Activated CD4-positive, alpha-beta T cell treated with anti-CD3 and anti-CD28 coated beads, Interleukin-2, amount 50 U/mL, for 16 hours (primary cell): Measurements from ENCODE around the gene CUL1.

Source experiments
- DNase-seq: peaks from one replicate; pipeline ENCODE4 v3.0.0-alpha.2; 2020

CUL1 gene

DNA sequence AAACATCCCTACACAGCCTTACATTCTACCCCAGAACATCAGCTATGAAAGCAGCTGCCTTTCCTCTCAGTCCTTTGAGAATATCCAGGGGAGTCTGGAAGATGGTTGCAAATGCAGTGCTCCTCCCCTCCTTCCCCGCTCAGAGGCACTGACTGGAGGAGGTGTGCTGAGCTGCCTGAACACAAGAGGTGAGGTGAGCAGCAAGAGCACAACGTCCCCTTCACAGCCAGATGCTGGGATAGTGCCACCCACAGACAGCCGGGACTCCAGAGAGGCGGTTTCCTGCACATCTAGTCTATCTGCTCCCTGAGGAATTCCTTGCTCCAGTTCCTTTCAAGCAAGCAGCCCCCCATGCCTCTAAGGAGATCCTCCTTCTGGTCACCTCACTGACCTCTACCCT lies 111.2 kb downstream of the CUL1 start:
- DNase-seq, result no peak

DNA sequence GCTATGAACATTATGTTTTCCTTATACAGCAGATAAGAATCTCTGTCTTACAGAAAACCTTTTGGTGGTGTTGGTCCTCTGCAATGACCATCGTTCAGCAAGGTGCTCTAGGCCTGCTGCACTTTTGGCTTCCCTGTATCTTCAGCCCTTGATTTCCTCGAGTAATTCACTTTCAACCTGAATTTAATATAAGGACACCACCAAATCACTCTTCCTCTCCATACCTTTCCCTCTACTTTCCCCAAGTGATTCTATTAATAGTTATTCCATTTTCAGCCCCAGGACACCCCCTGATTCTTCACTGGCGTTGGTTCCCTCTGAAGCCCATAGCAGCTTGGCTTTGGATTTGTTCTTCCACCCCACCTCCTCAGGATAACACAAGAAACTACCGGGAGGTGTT lies 113.2 kb downstream of the CUL1 start:
- DNase-seq, result no peak

DNA sequence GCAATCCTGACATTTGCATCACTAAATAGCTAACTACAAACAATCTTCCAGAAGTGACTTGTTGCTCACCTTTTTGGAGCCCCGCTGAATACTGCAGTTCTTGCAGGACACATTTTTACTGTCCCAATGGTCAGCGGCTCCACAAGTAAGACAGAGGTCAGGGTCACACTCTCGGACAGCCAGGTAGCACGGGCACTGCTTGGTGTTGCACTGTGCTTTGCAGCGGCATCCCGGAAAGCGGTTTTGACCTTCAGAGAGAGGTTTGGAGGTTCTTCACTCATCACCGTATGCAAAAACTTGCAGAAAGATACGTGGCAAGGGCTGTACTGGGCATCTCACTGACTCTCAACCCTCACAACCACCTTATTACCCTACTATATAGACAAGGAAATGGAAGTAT lies 115.2 kb downstream of the CUL1 start:
- DNase-seq, result no peak

DNA sequence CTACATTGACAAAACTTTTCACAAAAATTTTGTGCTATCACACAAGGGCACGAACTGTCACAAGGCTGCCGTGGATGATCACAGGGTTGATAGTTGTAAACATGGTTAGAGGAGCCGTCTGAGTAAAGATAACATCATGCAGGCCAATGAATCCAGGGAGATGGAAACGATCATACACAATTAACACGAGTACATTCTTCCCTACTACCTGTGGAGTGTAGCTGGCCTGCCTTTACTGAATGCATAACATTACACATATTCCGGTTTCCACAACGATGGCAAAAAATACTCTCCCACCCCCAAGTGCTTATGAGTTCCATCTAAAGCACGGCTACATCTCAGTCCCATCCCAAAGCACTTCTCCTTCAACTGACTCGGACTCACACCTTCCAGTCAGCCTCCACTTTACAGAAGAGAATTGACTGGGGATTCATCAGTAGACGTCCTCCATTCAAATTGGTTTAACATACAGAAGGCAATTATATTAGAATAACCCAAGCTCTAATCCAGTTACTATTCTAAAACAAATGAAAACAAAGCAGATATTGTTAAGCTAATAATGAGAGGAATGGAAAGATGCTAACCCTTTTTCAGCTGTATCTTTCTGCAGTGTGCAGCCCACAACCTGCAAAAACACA lies 116.3 kb downstream of the CUL1 start:
- DNase-seq, result no peak

DNA sequence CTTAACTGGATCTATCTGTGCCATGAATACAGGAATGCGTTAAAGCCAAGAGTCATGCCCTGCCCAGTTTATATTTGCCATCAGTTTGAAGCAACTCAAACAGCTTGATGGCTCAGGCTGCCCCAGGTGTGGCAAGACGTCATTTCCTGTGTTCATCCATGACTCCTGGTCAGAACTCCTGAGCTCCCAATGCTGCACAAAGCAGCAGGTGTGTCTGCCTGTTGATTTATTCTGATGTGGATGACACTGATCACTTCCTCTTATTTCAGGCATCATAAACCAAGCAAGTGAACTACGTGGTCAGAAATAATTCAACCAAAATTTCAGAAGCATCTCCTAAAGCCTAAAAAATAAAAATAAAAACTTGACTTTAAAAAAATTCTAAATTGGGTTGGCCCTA lies 116.9 kb downstream of the CUL1 start:
- no peak for DNase-seq

DNA sequence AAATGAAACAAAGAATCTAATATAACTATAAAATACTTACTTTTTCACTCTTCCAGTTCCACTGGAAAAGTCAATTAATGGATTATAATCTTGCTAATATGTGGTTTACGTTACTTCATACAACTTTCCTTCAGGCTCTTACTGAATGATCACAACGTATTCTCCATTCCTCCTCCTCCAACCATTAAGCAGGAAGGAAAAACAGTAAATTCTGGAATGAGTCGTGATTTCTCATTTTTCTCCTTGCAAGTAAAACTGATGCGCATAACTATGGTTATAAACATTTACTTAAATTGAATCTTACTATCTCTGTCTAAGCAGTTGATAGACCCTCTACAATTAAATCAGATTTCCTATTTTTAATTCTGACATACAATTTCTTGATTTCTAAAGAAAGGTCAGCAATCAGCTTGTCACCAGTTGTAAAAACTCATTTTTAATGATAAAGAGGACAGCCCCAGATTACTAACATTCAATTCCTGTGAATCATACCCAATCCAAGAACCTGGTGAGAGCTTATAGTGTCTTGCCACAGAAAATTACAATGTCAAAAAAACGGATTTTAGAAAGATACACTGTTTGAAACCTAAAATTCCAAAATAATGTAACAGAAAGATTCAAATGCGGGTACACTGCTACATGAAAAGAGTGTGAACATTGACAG lies 121.1 kb downstream of the CUL1 start:
- DNase-seq, result no peak

DNA sequence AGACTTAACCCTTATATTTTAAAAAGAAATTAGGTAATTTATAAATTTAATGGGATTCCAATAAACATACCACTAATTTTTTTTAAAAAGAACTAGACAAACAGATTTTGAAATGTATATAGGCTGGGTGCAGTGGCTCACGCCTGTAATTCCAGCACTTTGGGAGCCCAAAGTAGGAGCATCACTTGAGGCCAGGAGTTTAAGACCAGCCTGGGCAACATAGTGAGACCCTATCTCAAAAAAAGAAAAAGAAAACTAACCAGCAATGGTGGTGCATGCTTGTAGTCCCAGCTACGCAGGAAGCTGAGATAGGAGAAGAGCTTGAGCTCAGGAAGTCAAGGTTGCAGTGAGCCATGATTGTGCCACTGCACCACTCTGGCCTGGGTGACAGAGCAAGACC lies 122.7 kb downstream of the CUL1 start:
- no peak for DNase-seq

DNA sequence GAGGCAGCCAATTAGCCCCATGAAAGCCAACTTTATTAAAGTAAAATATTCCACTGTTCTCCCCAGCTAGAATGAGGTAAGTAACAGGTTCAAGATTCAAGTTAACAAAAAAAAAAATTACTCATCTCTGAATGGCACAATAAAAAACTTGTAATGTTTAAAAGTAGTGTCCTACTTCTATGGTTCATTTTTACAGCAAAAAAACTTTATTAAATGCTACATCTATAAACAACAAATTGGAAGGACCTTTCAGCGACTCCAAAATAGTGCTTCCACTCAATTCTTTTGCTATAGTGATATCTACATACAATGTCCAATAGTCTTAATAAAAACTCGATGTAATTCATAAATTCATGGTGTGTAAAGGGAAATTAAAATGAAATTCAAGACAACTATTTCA lies 126.2 kb downstream of the CUL1 start:
- DNase-seq, result no peak

DNA sequence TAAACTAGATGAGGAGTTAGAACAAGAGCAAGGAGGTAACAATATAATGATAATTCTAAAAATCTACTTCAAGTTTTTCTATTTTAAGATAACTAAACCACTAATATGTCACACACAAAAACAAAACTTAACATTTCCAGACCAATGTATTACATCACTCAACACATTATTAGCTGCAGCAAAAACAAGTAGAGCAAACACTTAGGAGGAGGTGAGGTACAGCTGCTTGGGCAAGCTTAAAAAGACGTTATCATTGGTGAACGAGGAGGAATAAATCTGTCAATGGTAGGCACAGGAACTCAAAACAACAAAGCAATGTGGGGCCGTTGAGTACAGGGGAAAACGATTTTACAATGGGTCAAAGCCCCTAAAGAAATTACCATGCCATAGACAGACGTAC lies 126.6 kb downstream of the CUL1 start:
- no peak for DNase-seq

DNA sequence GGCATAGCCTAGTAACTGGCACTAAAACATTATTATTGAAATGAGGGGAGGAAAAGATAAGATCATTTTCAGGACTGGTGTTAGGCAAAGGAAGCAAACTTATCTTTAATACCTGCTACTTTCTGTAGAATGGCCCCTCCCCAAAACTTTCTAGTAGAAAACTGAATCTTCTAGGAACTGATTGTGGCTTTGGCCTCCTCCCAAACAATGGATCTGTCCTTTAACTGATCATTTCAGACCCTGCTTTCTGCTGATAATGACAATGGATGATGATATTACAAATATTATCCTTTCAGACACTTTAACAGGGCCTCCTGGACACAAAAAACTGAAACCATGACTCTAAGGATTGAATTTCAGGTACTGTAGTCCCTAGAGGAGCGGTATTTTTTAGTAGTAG lies 130.3 kb downstream of the CUL1 start:
- no peak for DNase-seq

DNA sequence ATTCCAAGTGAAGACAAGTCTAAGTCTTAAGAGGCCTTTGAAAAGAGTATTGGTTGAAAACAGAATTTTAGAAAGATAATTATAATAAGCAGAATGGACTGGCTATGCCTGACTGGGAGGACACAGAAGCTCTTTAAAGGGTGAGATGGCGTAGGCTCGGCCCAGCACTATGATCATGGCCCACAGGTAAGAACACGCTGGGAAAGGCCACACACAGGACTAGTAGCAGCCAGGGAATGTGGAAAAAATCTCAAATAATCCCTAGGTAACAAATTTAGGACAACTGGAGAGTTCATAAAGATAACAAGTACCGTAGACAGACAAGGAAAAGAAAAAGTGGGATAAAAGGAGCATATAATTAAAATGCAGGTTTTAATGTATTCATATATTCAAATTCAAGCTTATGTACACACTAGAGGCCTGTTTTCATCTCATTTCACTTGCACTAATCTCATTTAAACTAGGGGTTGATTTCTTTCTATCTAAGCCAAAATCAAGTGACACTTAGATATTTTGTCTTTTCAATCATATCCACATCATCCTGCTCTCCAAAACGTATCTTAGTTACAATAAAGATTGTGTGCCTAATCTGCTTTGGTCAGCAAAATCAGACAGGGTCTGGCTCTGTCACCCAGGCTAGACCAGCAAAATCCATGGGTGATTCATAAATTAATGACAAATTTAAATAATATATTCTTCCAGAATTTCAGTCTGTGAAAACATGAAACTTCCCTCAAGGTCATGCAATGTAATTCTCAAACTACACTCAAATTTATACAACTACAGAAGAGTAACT lies 132.4 kb downstream of the CUL1 start:
- no peak for DNase-seq

DNA sequence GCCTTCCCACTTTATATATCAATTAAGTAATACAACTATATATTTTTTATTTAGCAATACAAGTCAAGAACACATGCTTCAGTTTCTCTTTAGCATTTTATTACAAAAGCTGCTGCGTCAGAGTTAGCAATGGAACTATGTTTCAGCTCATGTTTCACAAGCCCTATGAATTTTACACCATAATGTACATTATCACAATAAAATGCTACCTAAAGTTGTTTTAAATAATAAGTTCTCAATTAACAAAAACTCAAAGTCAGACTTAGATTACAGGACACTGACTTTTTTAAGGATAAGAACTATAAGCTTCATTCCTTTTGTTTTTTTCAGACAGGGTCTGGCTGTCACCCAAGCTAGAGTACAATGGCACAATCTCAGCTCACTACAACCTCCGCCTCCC lies 133.1 kb downstream of the CUL1 start:
- DNase-seq, result no peak

DNA sequence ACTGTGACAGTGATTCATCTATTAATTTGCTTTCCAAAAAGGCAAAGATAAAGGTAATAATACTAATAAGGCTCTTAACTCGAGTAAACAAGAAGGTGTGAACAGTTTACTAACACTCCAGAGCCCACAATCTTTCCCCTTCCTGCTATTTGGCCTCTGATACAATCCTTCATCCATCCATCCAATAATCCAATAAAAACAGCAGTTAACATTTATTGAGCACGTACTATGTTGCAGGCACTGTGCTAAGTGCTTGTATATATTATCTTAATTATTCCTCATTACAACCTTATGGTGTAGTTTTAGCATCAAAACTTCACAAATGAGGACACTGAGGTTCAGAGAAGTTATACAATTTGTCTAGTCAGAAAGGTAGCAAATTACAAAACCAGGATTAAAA lies 135.9 kb downstream of the CUL1 start:
- no peak for DNase-seq

DNA sequence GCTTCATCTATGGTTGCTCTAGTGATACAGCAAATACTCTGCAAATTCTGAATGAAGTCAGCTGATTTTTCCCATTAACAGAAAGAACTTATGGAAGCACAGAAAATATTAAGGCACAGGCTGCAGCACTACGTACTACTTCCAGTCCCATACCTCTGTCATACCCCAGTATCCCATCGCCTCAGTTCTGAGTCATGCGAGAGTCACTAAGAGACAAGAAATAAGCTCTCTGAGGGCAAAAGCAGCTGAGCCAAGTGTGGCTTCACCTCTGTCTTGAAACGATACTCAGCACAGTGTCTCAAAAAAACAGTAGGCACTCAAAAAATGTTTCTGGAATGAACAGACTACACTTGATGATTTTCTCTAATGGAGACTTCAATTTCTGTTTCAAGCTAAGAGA lies 137.2 kb downstream of the CUL1 start:
- no peak for DNase-seq

DNA sequence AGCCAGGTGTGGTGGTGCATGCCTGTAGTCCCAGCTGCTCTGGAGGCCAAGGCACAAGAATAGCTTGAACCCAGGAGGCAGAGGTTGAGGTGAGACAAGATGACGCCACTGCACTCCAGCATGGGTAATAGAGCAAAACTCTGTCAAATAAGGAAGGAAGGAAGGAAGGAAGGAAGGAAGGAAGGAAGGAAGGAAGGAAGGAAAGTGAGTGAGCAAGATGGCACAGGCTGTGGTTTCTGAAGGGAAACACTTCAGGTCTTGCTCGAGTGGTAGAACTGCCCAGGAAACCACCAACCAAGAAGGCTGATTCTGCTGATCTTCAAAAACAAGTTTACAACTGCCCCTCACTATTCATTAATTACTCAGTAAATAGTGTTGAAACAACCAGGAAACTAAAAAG lies 140.2 kb downstream of the CUL1 start:
- peak; percentile 52 for DNase-seq

DNA sequence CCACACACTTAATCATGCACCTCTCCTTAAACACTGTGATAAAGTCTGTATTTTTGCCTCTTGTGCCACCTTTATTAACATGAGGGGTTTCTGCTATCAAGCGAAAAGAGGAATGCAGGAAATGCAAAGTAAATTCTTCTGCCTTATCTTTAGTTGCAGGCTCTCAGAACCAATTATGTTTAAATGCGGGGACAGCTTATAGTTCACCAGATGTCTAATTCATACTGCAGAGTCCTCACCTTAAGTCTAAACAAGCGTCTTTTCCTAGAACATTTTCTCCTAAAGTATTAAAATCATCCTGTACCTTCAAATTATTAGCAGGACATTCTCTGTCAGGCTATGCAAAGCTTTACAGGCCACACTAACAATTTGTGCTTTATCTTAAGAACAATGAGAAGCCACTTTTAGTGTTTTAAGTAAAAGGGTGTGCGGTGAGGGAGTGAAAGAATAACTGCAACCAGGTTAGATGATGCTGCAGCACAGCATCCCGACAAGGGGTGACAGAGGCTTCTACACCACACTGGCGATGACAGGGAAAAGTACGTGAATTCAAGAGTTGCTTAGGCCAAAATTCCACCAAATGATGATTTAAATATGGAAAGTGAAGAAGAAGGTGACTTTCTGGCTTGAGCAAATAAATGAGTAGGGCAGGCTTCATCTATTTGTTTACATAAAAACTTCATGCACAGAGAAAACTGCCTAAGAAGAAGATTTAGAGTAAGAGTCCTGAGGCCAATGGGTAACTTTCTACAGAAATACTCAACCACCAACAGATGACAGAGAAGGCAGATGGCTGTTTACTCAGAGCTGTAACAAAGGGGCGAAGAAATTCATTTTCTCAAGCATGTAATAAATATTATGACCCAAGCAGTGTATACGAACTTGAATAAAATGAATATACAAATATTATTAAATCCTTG lies 149.4 kb downstream of the CUL1 start:
- DNase-seq, result no peak

DNA sequence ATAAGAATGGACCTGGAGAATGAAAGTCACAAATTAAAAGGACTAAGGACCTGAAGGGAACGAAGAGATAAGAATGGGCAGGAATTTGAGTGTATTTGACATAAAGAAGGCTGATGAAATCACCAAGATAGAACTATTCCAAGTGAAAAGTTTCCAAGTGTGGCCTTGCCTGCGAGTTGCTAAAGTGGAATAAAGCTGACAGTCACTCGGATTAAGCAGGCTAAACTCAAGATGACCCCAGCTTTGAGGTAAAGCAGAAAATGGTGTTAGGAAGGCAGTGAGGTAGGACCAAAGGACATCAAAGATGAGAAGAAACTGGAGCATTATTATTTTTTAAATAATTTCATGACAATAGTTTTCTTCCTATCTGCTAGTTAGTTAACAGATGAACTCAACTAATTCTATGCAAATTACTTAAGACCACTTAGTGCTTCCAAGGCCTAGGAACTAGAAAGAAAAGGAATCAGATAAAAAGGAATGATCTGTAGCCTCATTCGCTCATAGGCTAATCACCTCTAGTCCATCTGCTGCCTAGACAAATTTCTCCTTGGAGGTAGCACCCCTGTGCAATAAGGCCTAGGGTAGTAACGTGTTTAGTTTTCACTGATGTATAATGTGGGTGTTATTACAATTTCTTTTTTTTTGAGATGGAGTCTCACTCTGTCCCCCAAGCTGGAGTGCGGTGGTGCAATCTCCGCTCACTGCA lies 150.8 kb downstream of the CUL1 start:
- no peak for DNase-seq

DNA sequence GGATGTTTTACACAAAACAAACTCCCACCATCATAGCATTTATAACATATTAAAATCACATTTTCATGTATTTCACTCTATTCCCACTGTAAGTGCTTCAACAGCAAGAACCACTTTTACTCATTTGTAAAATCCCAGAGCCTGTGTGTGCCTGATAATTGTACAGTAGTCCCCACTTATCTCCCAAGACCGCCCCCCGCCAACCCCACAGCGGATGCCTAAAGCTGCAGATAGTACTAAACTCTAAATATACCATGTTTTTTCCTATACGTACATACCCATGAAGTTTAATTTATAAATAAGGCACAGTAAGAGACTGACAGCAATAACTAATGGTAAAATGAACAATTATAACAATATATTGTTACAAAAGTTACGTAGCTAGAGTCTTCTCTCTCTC lies 151.9 kb downstream of the CUL1 start:
- DNase-seq, result no peak
